AG10803 (cell line): Measurements from ENCODE around the gene TSTD2.

Experiments
- DNase-seq: peaks from one replicate; pipeline ENCODE4 v3.0.0; 2010; ENCODE audit warnings: low read depth
- H3K4me3 ChIP-seq: 2 replicates; pipeline ENCODE4 v1.5.1; 2011; ENCODE audit warnings: mild to moderate bottlenecking, low read length, control low read depth
- CTCF ChIP-seq: conservative IDR thresholded peaks from 2 replicates; pipeline ENCODE4 v1.5.1; 2011; ENCODE audit warnings: mild to moderate bottlenecking, low read length, control low read depth, inconsistent platforms

TSTD2 gene

DNA sequence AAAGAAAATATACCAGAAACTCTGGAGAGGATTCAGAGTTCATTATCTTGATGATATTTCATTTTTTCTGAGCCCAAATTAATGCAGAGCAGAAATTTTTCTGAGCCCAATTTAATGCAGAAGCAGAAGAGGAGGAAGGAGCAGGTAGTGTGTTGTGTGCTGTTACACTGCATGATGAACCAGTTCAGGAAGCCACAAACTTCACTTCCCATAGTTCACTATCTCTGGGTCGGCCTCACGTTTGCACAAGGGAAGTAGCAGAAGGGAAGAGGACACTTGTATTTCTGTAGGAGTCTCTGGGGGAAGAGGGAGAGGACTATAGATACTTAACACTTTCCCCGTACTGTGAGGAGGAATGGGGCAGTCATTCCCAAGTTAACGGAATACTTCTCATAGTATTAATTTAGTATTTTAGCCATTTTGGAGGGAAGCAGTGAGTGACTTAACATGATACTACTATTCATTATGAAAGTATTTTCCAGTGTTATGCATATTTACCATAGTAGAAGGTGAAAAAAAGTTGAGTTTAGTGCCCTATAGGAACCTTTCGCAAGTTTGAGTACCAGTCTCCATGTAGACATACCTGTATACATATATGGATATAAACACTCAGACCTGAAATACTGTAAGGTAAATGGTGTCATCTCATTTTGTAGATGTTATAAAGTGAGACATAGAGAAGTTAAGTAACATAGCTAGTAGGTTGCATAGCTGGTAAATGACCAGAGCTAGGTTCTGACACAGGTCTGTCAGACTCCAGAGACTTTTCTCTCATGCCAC is 33.9 kb upstream of the TSTD2 start:
- H3K4me3 ChIP-seq: no peak overlapping the region
- DNase-seq: no peak
- TF ChIP-seq CTCF: no peak

DNA sequence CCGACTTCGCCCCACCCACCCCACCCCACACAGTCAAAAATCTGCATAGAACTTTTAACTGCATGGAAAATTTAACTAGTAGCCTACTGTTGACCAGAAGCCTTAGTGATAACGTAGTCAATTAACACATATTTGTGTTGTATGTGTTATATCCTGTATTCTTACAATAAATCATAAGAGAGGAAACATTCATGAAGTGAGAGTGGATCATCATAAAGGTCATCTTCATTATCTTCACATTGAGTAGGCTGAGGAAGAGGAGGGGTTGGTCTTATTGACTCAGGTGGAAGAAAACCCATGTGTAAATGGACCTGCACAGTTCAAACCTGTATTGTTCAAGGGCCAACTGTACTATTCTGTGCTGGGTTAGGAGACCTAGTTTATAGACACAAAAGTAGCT is 32.6 kb upstream of the TSTD2 start:
- DNase-seq: no peak
- no peak for TF ChIP-seq CTCF
- no peak overlapping the region for H3K4me3 ChIP-seq

DNA sequence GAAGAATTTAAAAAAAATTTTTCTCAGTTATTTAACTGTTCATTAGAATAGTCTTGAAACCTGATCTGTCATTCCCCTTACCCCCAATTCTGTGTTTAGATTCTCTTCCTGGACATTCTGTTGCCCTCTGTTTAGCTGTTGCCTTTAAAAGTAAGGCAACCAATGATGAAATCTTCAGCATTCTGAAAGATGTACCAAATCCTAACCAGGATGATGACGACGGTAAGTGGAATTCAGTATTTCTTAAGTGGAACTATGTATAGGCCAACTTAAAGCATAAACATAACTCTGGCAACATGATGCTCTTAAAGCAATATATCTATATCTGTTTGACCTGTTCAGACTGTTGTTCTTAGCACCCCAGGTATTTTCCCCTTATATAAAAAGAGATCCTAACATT is 27.7 kb upstream of the TSTD2 start:
- TF ChIP-seq CTCF: no peak
- DNase-seq: no peak
- no peak overlapping the region for H3K4me3 ChIP-seq

GRCh38 chr9:97660340-97660739 is 27.2 kb upstream of the TSTD2 start:
- no peak for DNase-seq
- H3K4me3 ChIP-seq: no peak overlapping the region
- no peak for TF ChIP-seq CTCF

GRCh38 chr9:97659771-97660170 is 26.6 kb upstream of the TSTD2 start:
- TF ChIP-seq CTCF: no peak
- DNase-seq: no peak

DNA sequence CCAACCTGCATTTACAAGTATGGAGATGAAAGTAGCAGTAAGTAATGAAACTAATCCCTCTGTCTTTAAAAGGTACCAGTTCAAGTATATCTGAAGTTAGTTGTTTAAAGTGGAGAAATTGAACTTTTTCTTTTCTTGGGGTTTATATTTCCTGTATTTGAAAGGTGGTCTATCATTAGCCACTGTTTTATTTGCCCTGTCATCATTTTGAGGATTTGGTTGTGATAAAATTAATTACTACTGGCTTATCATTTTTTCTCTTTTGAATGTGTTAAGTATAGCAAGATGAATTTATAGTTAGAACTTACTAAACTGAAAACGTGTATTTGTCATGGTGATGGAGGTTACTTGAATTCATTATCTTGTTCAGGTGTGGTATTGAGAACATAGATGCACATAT is 25.5 kb upstream of the TSTD2 start:
- no peak overlapping the region for H3K4me3 ChIP-seq
- DNase-seq: no peak
- TF ChIP-seq CTCF: no peak

More at GRCh38 chr9:97659771-97660170, 26.6 kb upstream of the TSTD2 start:
- no peak overlapping the region for H3K4me3 ChIP-seq

DNA sequence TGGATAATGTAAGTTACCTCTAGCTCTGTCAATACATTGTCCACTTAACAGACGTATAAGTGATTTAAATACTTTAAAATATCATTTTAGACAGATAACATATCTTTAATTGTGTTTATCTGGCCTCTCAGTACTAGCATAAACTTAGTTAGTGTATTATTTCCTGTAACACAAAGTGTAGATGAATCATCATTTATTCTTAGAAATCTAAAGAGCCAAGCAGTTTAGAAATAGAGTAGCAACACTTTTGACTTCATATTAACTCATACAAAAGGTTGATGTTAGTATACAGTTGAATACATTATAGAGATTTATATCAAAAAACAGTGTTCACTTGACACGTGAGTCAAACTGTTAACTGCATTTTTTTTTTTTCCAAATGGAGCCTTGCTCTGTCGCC is 18.5 kb upstream of the TSTD2 start:
- no peak for DNase-seq
- no peak overlapping the region for H3K4me3 ChIP-seq
- no peak for TF ChIP-seq CTCF
